Activated T-helper 9 cell treated with anti-CD3 and anti-CD28 coated beads, Interleukin-2, amount 50 U/mL, for 16 hours (primary cell): ENCODE measurements around the gene RSPO1.
"Not testable (repeated sequence)": the region's sequence is repeated elsewhere in the genome, so short reads cannot be mapped to it uniquely, and the experiment has no call there.

Experiments
- DNase-seq: peaks from one replicate; pipeline ENCODE4 v3.0.0-alpha.2; 2020; ENCODE audit warnings: low read depth

Gene RSPO1

DNA sequence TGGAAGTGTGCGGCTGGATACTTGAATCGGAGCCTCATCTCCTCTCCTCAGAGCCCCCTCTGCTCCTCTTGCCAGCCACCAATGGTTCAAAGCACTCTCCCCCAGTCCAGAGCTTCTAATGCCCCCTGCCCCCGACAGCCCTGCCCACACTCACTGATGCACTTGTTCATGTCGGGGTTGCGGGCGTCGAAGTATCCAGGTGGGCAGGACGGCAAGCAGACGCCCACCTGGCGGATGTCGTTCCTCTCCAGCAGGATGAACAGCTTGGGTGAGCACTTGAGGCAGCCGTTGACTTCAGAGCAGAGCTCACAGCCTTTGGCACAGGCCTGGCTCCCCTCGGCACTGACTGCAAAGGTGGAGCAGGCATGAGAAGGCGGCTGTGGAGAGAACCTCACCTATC lies 18.4 kb downstream of the RSPO1 start:
- DNase-seq, result no peak

DNA sequence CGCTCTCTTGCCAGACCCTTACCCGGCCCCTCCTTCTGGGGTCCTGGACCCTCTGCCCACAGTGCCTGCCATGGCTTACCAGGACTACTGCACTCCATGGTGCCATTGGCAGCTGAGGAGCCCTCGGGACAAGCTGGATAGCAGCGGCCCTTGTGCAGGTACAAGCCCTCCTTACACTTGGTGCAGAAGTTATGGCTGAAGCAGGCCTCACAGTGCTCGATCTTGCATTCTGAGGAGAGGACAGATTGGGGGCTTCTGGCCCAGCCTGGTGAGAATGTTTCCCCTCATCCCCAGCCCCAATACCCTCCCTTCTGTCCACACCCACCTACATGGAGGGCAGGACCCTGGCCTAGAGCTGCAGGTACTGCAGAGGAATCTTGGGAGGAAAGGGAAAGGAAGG lies 20.6 kb downstream of the RSPO1 start:
- no peak for DNase-seq

DNA sequence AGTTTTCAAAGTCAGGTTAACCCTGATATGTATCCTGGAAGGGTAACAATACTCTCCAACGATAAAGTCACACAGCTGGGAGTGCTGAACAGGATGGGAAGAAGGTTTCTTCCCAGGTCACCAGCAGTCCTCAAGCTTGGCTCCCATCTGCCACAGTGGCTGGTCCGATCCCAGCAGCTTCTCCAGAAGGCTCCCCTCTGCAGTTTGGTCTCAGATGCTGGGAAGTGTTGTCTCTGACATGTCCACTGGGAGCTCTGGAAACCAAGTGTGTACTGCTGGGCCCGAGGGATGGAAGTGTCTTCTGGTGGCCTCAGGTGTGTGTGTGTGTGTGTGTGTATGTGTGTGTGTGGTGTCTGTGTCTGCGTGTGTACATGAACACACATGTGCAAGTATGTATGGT lies 22.5 kb downstream of the RSPO1 start:
- no peak for DNase-seq

- no peak for DNase-seq
Measured at GRCh38 chr1:37609994-37610393, 24.7 kb downstream of the RSPO1 start.

GRCh38 chr1:37609002-37609401 lies 25.7 kb downstream of the RSPO1 start:
- no peak for DNase-seq

- no peak for DNase-seq
Measured at GRCh38 chr1:37606481-37607263, 28.0 kb downstream of the RSPO1 start.

- DNase-seq, result no peak
Measured at GRCh38 chr1:37605806-37606474, 28.8 kb downstream of the RSPO1 start.

DNA sequence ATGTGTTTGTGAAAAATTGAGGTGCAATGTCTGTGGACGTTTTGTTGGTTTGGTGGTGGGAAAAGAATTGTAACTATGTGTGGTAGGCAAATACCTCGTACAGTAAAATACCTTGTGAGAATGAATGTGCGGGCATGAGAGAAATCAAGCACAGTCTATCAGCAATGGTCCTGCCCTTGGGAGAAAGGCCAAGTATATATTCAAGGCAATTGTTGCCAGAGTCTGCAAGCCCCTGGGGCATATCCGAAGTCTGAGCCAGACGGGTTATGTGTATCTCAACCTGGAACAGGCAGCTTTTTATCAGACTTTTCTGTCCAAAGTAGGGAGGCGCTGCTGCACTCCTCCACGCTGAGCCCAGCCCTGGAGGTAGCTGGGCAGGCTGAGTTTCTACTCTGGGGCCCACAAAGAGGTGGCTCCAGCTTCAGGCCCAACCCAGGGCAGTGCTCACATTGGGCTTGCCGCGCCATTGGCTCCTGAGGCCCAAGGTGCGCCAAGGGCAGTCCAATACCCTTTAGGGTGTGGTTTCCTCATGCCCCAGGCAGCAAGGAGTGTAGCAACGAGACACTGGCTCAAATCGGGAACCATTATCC lies 29.5 kb downstream of the RSPO1 start:
- no peak for DNase-seq

GRCh38 chr1:37602750-37603694 lies 31.7 kb downstream of the RSPO1 start:
- peak; percentile 4 for DNase-seq

- no peak for DNase-seq
Measured at GRCh38 chr1:37601441-37601840, 33.3 kb downstream of the RSPO1 start.

DNA sequence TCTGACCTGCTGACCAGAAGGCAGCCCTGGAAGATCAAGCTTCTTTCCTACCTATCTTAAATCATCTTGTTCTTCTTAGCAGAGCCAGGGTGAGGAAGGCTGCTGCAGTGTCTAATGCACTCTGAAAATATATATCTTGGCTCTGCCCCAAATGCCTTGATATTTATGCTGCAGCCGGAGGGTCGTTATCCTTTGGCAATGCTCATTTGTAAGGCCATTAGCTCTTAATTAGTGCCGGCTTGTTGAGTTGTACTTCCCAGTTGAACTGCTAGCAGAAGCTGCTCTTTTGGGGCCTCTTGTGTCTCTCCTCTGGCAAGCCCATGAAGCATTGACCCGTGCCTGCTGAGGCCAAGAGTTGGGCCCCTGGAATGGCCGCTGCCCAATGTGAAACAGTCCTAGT lies 34.8 kb downstream of the RSPO1 start:
- DNase-seq, result no peak

DNA sequence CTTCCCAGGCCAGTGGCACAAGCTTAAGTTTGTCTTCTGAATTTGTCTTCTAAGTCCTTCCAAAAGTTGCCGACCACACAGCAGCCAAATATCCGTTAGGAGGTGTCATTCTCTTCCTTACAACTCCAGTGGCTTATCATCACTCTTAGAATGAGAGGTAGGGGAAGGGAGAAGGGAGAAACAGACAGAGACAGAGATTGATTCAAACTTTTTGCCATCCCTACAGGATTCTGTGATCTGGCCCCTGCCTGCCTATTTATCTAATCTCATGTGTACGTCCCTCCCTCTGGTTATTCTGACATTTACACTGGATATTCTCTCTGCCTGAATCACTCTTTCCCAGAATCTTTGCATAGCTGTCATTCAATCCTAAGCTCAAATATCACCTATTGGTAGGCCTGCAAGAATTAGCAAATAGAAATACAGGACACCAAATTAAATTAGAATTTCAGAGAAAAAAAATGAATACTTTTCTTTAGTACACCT lies 38.5 kb downstream of the RSPO1 start:
- no peak for DNase-seq

GRCh38 chr1:37595440-37596181 lies 39.1 kb downstream of the RSPO1 start, which contains the start of gene GNL2:
TSS of gene GNL2 (minus strand) at chr1:37595937. CDS start at chr1:37595822, 115 bp downstream.
- peak; percentile 96 for DNase-seq

- DNase-seq, result no peak
Measured at GRCh38 chr1:37593726-37594125, 41.0 kb downstream of the RSPO1 start.

GRCh38 chr1:37588939-37589338 lies 45.8 kb downstream of the RSPO1 start:
- no peak for DNase-seq

GRCh38 chr1:37584544-37584943 lies 50.1 kb downstream of the RSPO1 start:
- DNase-seq, result not testable (repeated sequence)

- DNase-seq, result no peak
Measured at GRCh38 chr1:37575692-37576091, 59.0 kb downstream of the RSPO1 start.

- DNase-seq, result no peak
Measured at GRCh38 chr1:37574834-37575480, 59.7 kb downstream of the RSPO1 start.

DNA sequence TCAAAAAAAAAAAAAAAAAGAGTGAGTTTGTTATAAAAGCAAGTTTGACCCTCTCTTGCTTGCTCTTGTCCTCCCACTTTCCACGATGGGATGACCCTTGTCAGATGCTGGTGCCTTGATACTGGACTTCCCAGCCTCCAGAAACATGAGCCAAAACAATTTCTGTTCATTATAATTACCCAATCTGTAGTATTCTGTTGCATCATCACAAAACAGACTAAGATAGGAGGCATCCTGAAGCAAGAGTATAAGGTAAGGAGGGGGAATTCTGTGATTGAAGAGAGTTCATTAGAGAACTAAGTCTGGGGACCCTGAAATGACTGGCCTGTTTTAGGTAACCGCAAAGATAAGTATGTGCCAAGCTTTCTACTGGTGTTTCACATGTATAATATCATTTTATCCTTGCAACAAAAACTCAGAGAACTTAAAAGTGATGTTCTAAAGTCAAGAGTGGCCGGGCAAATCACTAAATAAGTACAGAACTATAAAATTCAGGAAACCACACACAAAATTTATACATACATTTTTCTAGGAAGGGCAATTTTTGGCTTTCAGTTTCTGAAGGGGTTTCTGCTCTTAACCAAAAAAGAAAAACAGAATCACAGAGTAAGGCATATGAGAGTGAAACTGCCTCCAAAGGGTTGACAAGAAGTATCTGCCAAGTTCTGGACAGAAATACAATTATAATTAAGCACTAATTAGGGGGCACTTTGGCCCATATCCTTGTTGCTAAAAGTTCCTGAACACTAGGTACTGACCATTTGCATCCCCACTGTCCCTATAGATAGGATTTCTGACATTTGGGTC lies 64.0 kb downstream of the RSPO1 start:
- DNase-seq, result no peak

DNA sequence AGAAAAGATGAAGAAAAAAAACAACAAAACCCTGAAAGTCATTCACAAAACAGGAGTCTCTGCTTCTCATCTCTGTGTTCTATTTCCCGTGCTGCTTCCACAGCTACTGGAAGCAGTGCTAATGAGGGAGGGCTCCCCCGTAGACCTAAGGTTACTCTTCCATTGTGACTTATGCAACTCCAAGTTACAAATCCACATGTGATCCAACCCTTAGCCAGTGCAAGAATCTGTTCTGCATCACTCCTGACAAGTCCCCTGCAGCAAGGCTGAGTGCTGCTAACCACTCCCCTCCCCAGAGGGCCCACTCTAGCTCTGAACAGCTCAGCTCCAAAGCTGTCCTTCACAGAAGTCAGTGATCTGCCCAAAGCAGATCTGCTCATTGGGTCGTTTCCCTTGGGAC lies 67.7 kb downstream of the RSPO1 start:
- no peak for DNase-seq
